CD1c-positive myeloid dendritic cell (primary cell): ENCODE measurements around the gene GADL1.

Experiments
- DNase-seq: peaks from one replicate; pipeline ENCODE4 v3.0.0-alpha.2; 2016; ENCODE audit errors: extremely low spot score

Gene GADL1

GRCh38 chr3:30677347-30677685 lies 217.1 kb downstream of the GADL1 start:
- DNase-seq, result no peak

- DNase-seq, result no peak
Measured at GRCh38 chr3:30676424-30677346, 217.8 kb downstream of the GADL1 start.
